SK-N-MC (cell line): ENCODE results near the gene PRDM16.

ENCODE experiments used
- DNase-seq: peaks from one replicate; pipeline ENCODE4 v3.0.0-alpha.2; 2011; ENCODE audit warnings: low read depth, low spot score
- H3K27ac ChIP-seq: fragments of 200-600 bp; sonication (generic); 2 replicates; pipeline ENCODE4 v1.5.1; 2016; ENCODE audit warnings: mixed run types
- H3K36me3 ChIP-seq: fragments of 200-600 bp; sonication (generic); 2 replicates; pipeline ENCODE4 v1.6.1; 2017; ENCODE audit warnings: antibody characterized with exemption, low read length, mixed read lengths; ENCODE audit not compliant: insufficient read depth
- H3K4me3 ChIP-seq: fragments of 200-600 bp; sonication (generic); 2 replicates; pipeline ENCODE4 v1.5.1; 2016
- H3K9ac ChIP-seq: fragments of 200-600 bp; sonication (generic); 2 replicates; pipeline ENCODE4 v1.8.0; 2017; ENCODE audit warnings: mixed run types, mixed read lengths; ENCODE audit not compliant: insufficient read length
- H3K9me3 ChIP-seq: fragments of 200-600 bp; sonication (generic); 2 replicates; pipeline ENCODE4 v1.6.1; 2017; ENCODE audit warnings: low read depth, mild to moderate bottlenecking, antibody characterized with exemption, low read length, moderate library complexity, mixed read lengths
- EZH2 ChIP-seq: fragments of 200-600 bp; sonication (generic); IDR thresholded peaks from one replicate; pipeline ENCODE4 v1.6.1; 2017; ENCODE audit warnings: antibody characterized with exemption
- FOXP2 ChIP-seq: optimal IDR thresholded peaks from 2 replicates; pipeline ENCODE3; 2011; ENCODE audit warnings: mild to moderate bottlenecking, moderate library complexity; ENCODE audit not compliant: insufficient read depth; ENCODE audit errors: extremely low read length, control extremely low read depth
- POLR2AphosphoS5 ChIP-seq: IDR thresholded peaks from 2 replicates; pipeline ENCODE4 v1.6.1; 2012; ENCODE audit warnings: mild to moderate bottlenecking, low read depth, low read length, borderline replicate concordance

The PRDM16 gene

GRCh38 chr1:3257788-3258187, 188.8 kb downstream of the PRDM16 start:
- H3K9ac ChIP-seq: no peak overlapping the region
- no peak overlapping the region for H3K27ac ChIP-seq
- no peak for DNase-seq
- no peaks in the 10 kb centered on the region for H3K9me3 ChIP-seq
- no peak overlapping the region for H3K4me3 ChIP-seq
- no peak for TF ChIP-seq POLR2AphosphoS5
- TF ChIP-seq FOXP2: no peak
- no peak for TF ChIP-seq EZH2
- H3K36me3 ChIP-seq: no peaks in the 10 kb centered on the region

GRCh38 chr1:3258386-3259003, 189.5 kb downstream of the PRDM16 start:
- DNase-seq: no peak
- no peak for TF ChIP-seq POLR2AphosphoS5
- TF ChIP-seq FOXP2: no peak
- TF ChIP-seq EZH2: no peak
- Histone ChIP-seq H3K27ac (no peak overlapping the region), H3K4me3 (no peak overlapping the region), H3K9ac (no peak overlapping the region), H3K36me3 (no peaks in the 10 kb centered on the region), H3K9me3 (no peaks in the 10 kb centered on the region)

GRCh38 chr1:3259020-3259419, 190.0 kb downstream of the PRDM16 start:
- Histone ChIP-seq H3K27ac (no peak overlapping the region), H3K4me3 (no peak overlapping the region), H3K36me3 (no peaks in the 10 kb centered on the region), H3K9me3 (no peaks in the 10 kb centered on the region), H3K9ac (no peak overlapping the region)
- DNase-seq: no peak
- TF ChIP-seq EZH2 (no peak), FOXP2 (no peak), POLR2AphosphoS5 (no peak)

GRCh38 chr1:3261007-3261968, 192.3 kb downstream of the PRDM16 start:
- no peak for TF ChIP-seq EZH2
- TF ChIP-seq FOXP2: no peak
- TF ChIP-seq POLR2AphosphoS5: no peak
- no peaks in the 10 kb centered on the region for H3K9me3 ChIP-seq
- no peaks in the 10 kb centered on the region for H3K36me3 ChIP-seq
- DNase-seq: no peak
- H3K27ac ChIP-seq: no peak overlapping the region
- H3K9ac ChIP-seq: no peak overlapping the region
- no peak overlapping the region for H3K4me3 ChIP-seq

GRCh38 chr1:3261969-3262579, 193.1 kb downstream of the PRDM16 start:
- Histone ChIP-seq H3K4me3 (no peak overlapping the region), H3K27ac (no peak overlapping the region), H3K9ac (no peak overlapping the region), H3K9me3 (no peaks in the 10 kb centered on the region), H3K36me3 (no peaks in the 10 kb centered on the region)
- TF ChIP-seq FOXP2 (no peak), POLR2AphosphoS5 (no peak), EZH2 (no peak)
- DNase-seq: no peak

- Histone ChIP-seq H3K9ac (no peak overlapping the region), H3K9me3 (no peaks in the 10 kb centered on the region), H3K36me3 (no peaks in the 10 kb centered on the region), H3K27ac (no peak overlapping the region), H3K4me3 (no peak overlapping the region)
- no peak for DNase-seq
- no peak for TF ChIP-seq FOXP2
- TF ChIP-seq POLR2AphosphoS5: no peak
- no peak for TF ChIP-seq EZH2
Measured at GRCh38 chr1:3262681-3263286, 193.8 kb downstream of the PRDM16 start.

- H3K9ac ChIP-seq: no peak overlapping the region
- no peak for DNase-seq
- no peak for TF ChIP-seq EZH2
- no peak for TF ChIP-seq FOXP2
- TF ChIP-seq POLR2AphosphoS5: no peak
- H3K36me3 ChIP-seq: no peaks in the 10 kb centered on the region
- H3K27ac ChIP-seq: no peak overlapping the region
- no peaks in the 10 kb centered on the region for H3K9me3 ChIP-seq
- no peak overlapping the region for H3K4me3 ChIP-seq
Measured at GRCh38 chr1:3263790-3264189, 194.8 kb downstream of the PRDM16 start.

GRCh38 chr1:3264456-3264855, 195.5 kb downstream of the PRDM16 start:
- Histone ChIP-seq H3K9ac (no peak overlapping the region), H3K4me3 (no peak overlapping the region), H3K9me3 (no peaks in the 10 kb centered on the region), H3K27ac (no peak overlapping the region), H3K36me3 (no peaks in the 10 kb centered on the region)
- no peak for DNase-seq
- no peak for TF ChIP-seq FOXP2
- TF ChIP-seq POLR2AphosphoS5: no peak
- no peak for TF ChIP-seq EZH2
